GM12891 (cell line): Measurements from ENCODE around the gene CSNK1G1.

Experiments used
- POLR2A ChIP-seq: IDR thresholded peaks from 2 replicates; pipeline ENCODE4 v1.6.1; 2011; ENCODE audit warnings: low read depth, low read length, control low read depth
- POLR2AphosphoS5 ChIP-seq: IDR thresholded peaks from 2 replicates; pipeline ENCODE4 v1.6.1; 2011; ENCODE audit warnings: low read depth, low read length, control low read depth
- POU2F2 ChIP-seq: IDR thresholded peaks from 2 replicates; pipeline ENCODE4 v1.6.1; 2011; ENCODE audit warnings: low read depth, mild to moderate bottlenecking, control low read depth, low read length, moderate library complexity
- TAF1 ChIP-seq: IDR thresholded peaks from 2 replicates; pipeline ENCODE4 v1.6.1; 2011; ENCODE audit warnings: low read depth, low read length, control low read depth

DNA sequence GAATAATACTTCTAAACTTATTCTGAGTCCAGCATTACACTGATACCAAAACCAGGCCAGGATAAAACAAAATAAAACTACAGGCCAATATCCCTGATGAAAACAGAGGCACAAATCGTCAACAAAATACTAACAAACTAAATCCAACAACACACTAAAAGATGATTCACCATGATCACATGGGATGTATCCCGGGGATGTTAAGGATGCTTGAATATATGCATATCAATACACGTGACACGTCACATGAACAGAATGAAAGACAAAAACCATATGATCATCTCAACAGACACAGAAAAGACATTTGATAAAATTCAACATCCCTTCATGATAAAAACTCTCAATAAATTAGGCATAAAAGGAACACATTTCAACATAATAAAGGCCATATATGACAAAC, 91.5 kb downstream of the CSNK1G1 start:
- no peak for TF ChIP-seq TAF1
- TF ChIP-seq POLR2A, result no peak
- no peak for TF ChIP-seq POLR2AphosphoS5
- TF ChIP-seq POU2F2, result no peak
